GM12891 (cell line): ENCODE results near the gene SF3B2.

Source experiments
- PAX5 ChIP-seq: IDR thresholded peaks from 2 replicates; pipeline ENCODE4 v1.6.1; 2011; ENCODE audit warnings: low read length, moderate library complexity, mild to moderate bottlenecking; ENCODE audit not compliant: insufficient read depth, severe bottlenecking
- POLR2A ChIP-seq: IDR thresholded peaks from 2 replicates; pipeline ENCODE4 v1.6.1; 2011; ENCODE audit warnings: low read depth, low read length, control low read depth
- POLR2AphosphoS5 ChIP-seq: IDR thresholded peaks from 2 replicates; pipeline ENCODE4 v1.6.1; 2011; ENCODE audit warnings: low read depth, low read length, control low read depth
- POU2F2 ChIP-seq: IDR thresholded peaks from 2 replicates; pipeline ENCODE4 v1.6.1; 2011; ENCODE audit warnings: low read depth, mild to moderate bottlenecking, control low read depth, low read length, moderate library complexity
- SPI1 ChIP-seq: IDR thresholded peaks from 2 replicates; pipeline ENCODE4 v1.6.1; 2011; ENCODE audit warnings: low read depth, low read length, control low read depth
- TAF1 ChIP-seq: IDR thresholded peaks from 2 replicates; pipeline ENCODE4 v1.6.1; 2011; ENCODE audit warnings: low read depth, low read length, control low read depth

- TF ChIP-seq POLR2A (no peak), SPI1 (no peak), POLR2AphosphoS5 (no peak), TAF1 (no peak), PAX5 (no peak), POU2F2 (no peak)
Observed at GRCh38 chr11:66042996-66043906, 8.9 kb upstream of the SF3B2 start.
